Loucy (cell line): ENCODE results near the gene PHKB.

Experiments
- H2AFZ ChIP-seq: fragments of 200-600 bp; sonication (generic); 2 replicates; pipeline ENCODE4 v1.6.0; 2016; ENCODE audit warnings: antibody characterized with exemption, mild to moderate bottlenecking, low read length, moderate library complexity
- H3F3A ChIP-seq: fragments of 200-600 bp; 2 replicates; pipeline ENCODE4 v1.6.0; 2016; ENCODE audit warnings: antibody characterized with exemption, low read depth, mild to moderate bottlenecking
- H3K27me3 ChIP-seq: fragments of 200-600 bp; sonication (generic); 2 replicates; pipeline ENCODE4 v1.6.1; 2014; ENCODE audit warnings: low read length, mild to moderate bottlenecking; ENCODE audit not compliant: insufficient read depth, poor library complexity, severe bottlenecking
- H3K36me3 ChIP-seq: fragments of 200-600 bp; sonication (generic); 2 replicates; pipeline ENCODE4 v1.6.1; 2016; ENCODE audit warnings: low read length; ENCODE audit not compliant: insufficient read depth
- H3K4me1 ChIP-seq: fragments of 200-600 bp; sonication (generic); 2 replicates; pipeline ENCODE4 v1.5.1; 2014; ENCODE audit warnings: low read length, mild to moderate bottlenecking; ENCODE audit not compliant: insufficient read depth, poor library complexity, severe bottlenecking
- H3K4me2 ChIP-seq: fragments of 200-600 bp; sonication (generic); 2 replicates; pipeline ENCODE4 v1.6.0; 2014; ENCODE audit warnings: antibody characterized with exemption, low read length, low read depth, mild to moderate bottlenecking; ENCODE audit not compliant: poor library complexity, severe bottlenecking
- H3K4me3 ChIP-seq: fragments of 200-600 bp; sonication (generic); 2 replicates; pipeline ENCODE4 v1.5.1; 2014; ENCODE audit warnings: low read length, mild to moderate bottlenecking, mixed read lengths; ENCODE audit not compliant: poor library complexity, severe bottlenecking
- H3K79me2 ChIP-seq: fragments of 200-600 bp; sonication (generic); 2 replicates; pipeline ENCODE4 v1.6.1; 2014; ENCODE audit warnings: low read length; ENCODE audit not compliant: insufficient read depth
- H3K9ac ChIP-seq: fragments of 200-600 bp; sonication (generic); 2 replicates; pipeline ENCODE4 v1.6.0; 2014; ENCODE audit warnings: mild to moderate bottlenecking, low read depth, low read length, moderate library complexity; ENCODE audit not compliant: poor library complexity, severe bottlenecking
- H3K9me2 ChIP-seq: fragments of 200-600 bp; sonication (generic); replicated peaks from 2 replicates; pipeline ENCODE4 v1.6.1; 2016; ENCODE audit warnings: low read depth, low read length, mixed read lengths
- H3K9me3 ChIP-seq: fragments of 200-600 bp; sonication (generic); 2 replicates; pipeline ENCODE4 v1.6.1; 2014; ENCODE audit warnings: mild to moderate bottlenecking, antibody characterized with exemption, low read length, low read depth; ENCODE audit not compliant: insufficient read depth
- H4K20me1 ChIP-seq: fragments of 200-600 bp; sonication (generic); 2 replicates; pipeline ENCODE4 v1.6.0; 2014; ENCODE audit warnings: antibody characterized with exemption, low read length, mild to moderate bottlenecking; ENCODE audit not compliant: insufficient read depth, poor library complexity, severe bottlenecking
- CTCF ChIP-seq: fragments of 200-600 bp; sonication (generic); conservative IDR thresholded peaks from 2 replicates; pipeline ENCODE4 v1.5.1; 2014; ENCODE audit warnings: mild to moderate bottlenecking, antibody characterized with exemption, low read length
- EZH2phosphoT487 ChIP-seq: fragments of 200-600 bp; IDR thresholded peaks from 2 replicates; pipeline ENCODE4 v1.6.1; 2018; ENCODE audit warnings: antibody characterized with exemption, mild to moderate bottlenecking, moderate library complexity, borderline replicate concordance

PHKB gene

GRCh38 chr16:47481698-47482374 lies 20.7 kb downstream of the PHKB start:
- H3K4me1 ChIP-seq, result no peaks in the 10 kb centered on the region
- no peaks in the 10 kb centered on the region for H3K9me2 ChIP-seq
- H2AFZ ChIP-seq, result no peak overlapping the region
- H3K27me3 ChIP-seq, result no peaks in the 10 kb centered on the region
- no peak overlapping the region for H3K4me2 ChIP-seq
- H4K20me1 ChIP-seq, result peaks cover 10% of the 10 kb centered on the region
- H3K9me3 ChIP-seq, result no peaks in the 10 kb centered on the region
- no peak for TF ChIP-seq CTCF
- H3K79me2 ChIP-seq, result peaks cover 17% of the 10 kb centered on the region; the same call in 1 of the 2 replicates
- no peak overlapping the region for H3K4me3 ChIP-seq
- H3K36me3 ChIP-seq, result no peaks in the 10 kb centered on the region
- no peaks in the 10 kb centered on the region for H3F3A ChIP-seq
- H3K9ac ChIP-seq, result no peak overlapping the region

DNA sequence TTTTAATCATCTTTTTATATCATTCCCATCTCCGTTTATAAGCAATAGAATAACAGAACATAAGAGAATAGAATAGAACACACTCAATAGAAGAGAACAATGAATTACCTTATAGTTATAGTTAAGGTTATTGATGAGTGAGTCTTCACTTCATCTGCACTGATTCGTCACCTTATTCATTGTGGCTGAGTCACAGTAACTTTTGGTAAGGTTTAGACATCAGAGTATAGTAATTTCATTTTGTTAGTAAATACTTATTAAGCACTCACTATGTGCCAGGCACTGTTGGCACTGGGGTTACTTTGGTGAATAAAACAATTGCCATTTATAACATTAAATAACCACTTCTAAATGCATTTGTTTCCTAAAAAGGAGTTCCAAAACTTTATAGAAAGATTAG lies 22.5 kb downstream of the PHKB start:
- no peaks in the 10 kb centered on the region for H3K9me2 ChIP-seq

DNA sequence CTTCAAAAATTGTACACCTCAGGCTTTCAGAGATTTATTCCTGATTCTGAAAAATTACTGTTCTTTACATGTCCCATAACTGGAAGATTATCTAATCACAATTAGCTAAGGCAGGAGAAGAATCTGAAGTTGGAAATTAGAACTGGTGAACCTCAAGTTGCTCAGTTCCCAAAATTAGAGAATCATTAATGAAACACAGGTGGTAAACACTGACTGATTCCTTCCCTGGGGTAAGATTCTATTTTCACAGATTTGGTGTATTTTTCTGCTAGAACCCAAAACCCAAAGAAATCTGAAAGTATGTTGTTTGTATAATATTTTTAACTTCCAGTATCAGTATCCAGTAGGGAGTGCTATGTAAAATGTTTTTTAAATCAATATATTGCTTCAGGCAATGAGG lies 25.7 kb downstream of the PHKB start:
- TF ChIP-seq CTCF (no peak), EZH2phosphoT487 (no peak)
- Histone ChIP-seq H3K4me1 (peaks cover 9% of the 10 kb centered on the region), H3K9me3 (peaks cover 7% of the 10 kb centered on the region; the same call in 1 of the 2 replicates), H4K20me1 (peaks cover 6% of the 10 kb centered on the region), H3K9me2 (no peaks in the 10 kb centered on the region), H3K4me3 (no peak overlapping the region), H3K79me2 (peaks cover 33% of the 10 kb centered on the region), H3K36me3 (no peaks in the 10 kb centered on the region), H3K27me3 (no peaks in the 10 kb centered on the region), H2AFZ (no peak overlapping the region), H3F3A (no peaks in the 10 kb centered on the region), H3K4me2 (no peak overlapping the region), H3K9ac (no peak overlapping the region)

More for the DNA sequence above, 22.5 kb downstream of the PHKB start:
- Histone ChIP-seq H3K4me2 (no peak overlapping the region), H3K9me3 (peaks cover 7% of the 10 kb centered on the region; the same call in 1 of the 2 replicates), H2AFZ (no peak overlapping the region), H3K4me1 (no peaks in the 10 kb centered on the region), H3K27me3 (no peaks in the 10 kb centered on the region), H3K9ac (no peak overlapping the region), H3K79me2 (peaks cover 21% of the 10 kb centered on the region; the same call in 1 of the 2 replicates), H3K36me3 (no peaks in the 10 kb centered on the region), H3F3A (no peaks in the 10 kb centered on the region), H3K4me3 (no peak overlapping the region), H4K20me1 (peaks cover 9% of the 10 kb centered on the region)
- TF ChIP-seq CTCF (no peak), EZH2phosphoT487 (no peak)
